Naive thymus-derived CD4-positive, alpha-beta T cell (primary cell): ENCODE results near the gene PCNX1. TPM values are rescaled to one million over a fixed set of nuclear protein-coding genes. Genes with fewer than 3 reads are reported as not detected.
A peak's percentile ranks its signal among the peaks of the same experiment; 100 is the strongest.

Experiments used
- ATAC-seq: fragments of 150-1000 bp; cut with Tn5 transposase; 2 replicates; pipeline ENCODE4 v1.10.0; 2021; ENCODE audit warnings: mild to moderate bottlenecking, moderate library complexity
- CTCF ChIA-PET: fragments of 350-600 bp; sonication (Branson Sonifier 250); formaldehyde crosslinking; loops from one replicate; lab custom pipeline; 2021; ENCODE audit warnings: antibody characterized with exemption; lab: Charles Lee
- POLR2A ChIA-PET: fragments of 350-600 bp; sonication (Branson Sonifier 250); formaldehyde crosslinking; loops from one replicate; lab custom pipeline; 2021; ENCODE audit warnings: antibody characterized with exemption, inconsistent platforms; lab: Charles Lee
- DNase-seq, 9 donors: peaks; one replicate each; pipeline versions ENCODE4 v3.0.0 to v3.0.0-alpha.2; 2020 to 2022; ENCODE audit warnings: mixed read lengths in 1 of 9
- H3K27ac ChIP-seq: one replicate; pipeline ENCODE4 v1.7.0; 2013; ENCODE audit warnings: mild to moderate bottlenecking, low read depth, low read length, moderate library complexity
- H3K27me3 ChIP-seq, 2 donors: one replicate each; pipeline ENCODE4 v1.7.0; 2013; ENCODE audit warnings: low read length in 2 of 2, mild to moderate bottlenecking in 2 of 2, moderate library complexity in 2 of 2; ENCODE audit not compliant: control insufficient read depth in 2 of 2, insufficient read depth in 2 of 2
- H3K36me3 ChIP-seq, 3 experiments: 1 replicate in 2 of 3; 2 replicates in 1 of 3; pipeline ENCODE4 v1.7.0; 2013; ENCODE audit warnings: low read length in 3 of 3, mild to moderate bottlenecking in 3 of 3, moderate library complexity in 1 of 3; ENCODE audit not compliant: insufficient read depth in 3 of 3, control insufficient read depth in 2 of 3
- H3K4me1 ChIP-seq, 2 donors: one replicate each; pipeline ENCODE4 v1.7.0; 2013; ENCODE audit warnings: low read length in 2 of 2, mild to moderate bottlenecking in 2 of 2, moderate library complexity in 1 of 2; ENCODE audit not compliant: control insufficient read depth in 2 of 2, insufficient read depth in 2 of 2
- H3K4me3 ChIP-seq: 2 replicates; pipeline ENCODE4 v1.7.0; 2013; ENCODE audit warnings: mild to moderate bottlenecking, low read length
- H3K9me3 ChIP-seq, 3 experiments: 1 replicate in 2 of 3; 2 replicates in 1 of 3; pipeline ENCODE4 v1.7.0; 2013; ENCODE audit warnings: low read length in 3 of 3; ENCODE audit not compliant: control insufficient read depth in 2 of 3
- H3K27ac Mint-ChIP-seq, 9 donors: one replicate each; pipeline ENCODE4 v1.8.0; 2020 to 2022; ENCODE audit warnings: mixed read lengths in 9 of 9, mild to moderate bottlenecking in 8 of 9, moderate library complexity in 5 of 9, inconsistent platforms in 2 of 9
- H3K27me3 Mint-ChIP-seq, 5 donors: one replicate each; pipeline ENCODE4 v1.8.0; 2021 to 2022; ENCODE audit warnings: mixed read lengths in 5 of 5, mild to moderate bottlenecking in 1 of 5
- H3K36me3 Mint-ChIP-seq, 5 donors: one replicate each; pipeline ENCODE4 v1.8.0; 2020 to 2022; ENCODE audit warnings: mixed read lengths in 5 of 5, mild to moderate bottlenecking in 3 of 5, inconsistent platforms in 1 of 5
- H3K4me1 Mint-ChIP-seq, 7 donors: one replicate each; pipeline ENCODE4 v1.8.0; 2020 to 2022; ENCODE audit warnings: mixed read lengths in 7 of 7, mild to moderate bottlenecking in 3 of 7, inconsistent platforms in 1 of 7
- H3K4me3 Mint-ChIP-seq, 10 donors: one replicate each; pipeline ENCODE4 v1.8.0; 2020 to 2022; ENCODE audit warnings: mild to moderate bottlenecking in 10 of 10, mixed read lengths in 10 of 10, moderate library complexity in 6 of 10, inconsistent platforms in 2 of 10
- H3K9me3 Mint-ChIP-seq, 11 donors: one replicate each; pipeline ENCODE4 v1.8.0; 2020 to 2022; ENCODE audit warnings: mixed read lengths in 11 of 11, mild to moderate bottlenecking in 4 of 11, inconsistent platforms in 1 of 11, moderate library complexity in 1 of 11
- intact Hi-C, 2 donors: fragments of 100-400 bp; cut with micrococcal nuclease; formaldehyde crosslinking; loops; one replicate each; pipeline ENCODE4 v1.15.1; 2023
- polyA plus RNA-seq, 2 donors: library from polyadenylated mRNA; unstranded; fragments of 300-500 nt; fragmentation: Illumina TruSeq; gene quantifications; one replicate each; pipeline ENCODE4 v1.2.3, GENCODE V29; 2021
- total RNA-seq, 6 experiments: library from RNA in 5 of 6; stranded (reverse) in 5 of 6; gene quantifications; 1 replicate in 5 of 6; 2 replicates in 1 of 6; pipeline ENCODE4 v1.2.3 and lab custom pipeline; 2021 to 2026

Gene PCNX1
- total and polyA plus RNA-seq, 7 experiments from 2014 or later: 11.2 to 114 (median 111) TPM

DNA sequence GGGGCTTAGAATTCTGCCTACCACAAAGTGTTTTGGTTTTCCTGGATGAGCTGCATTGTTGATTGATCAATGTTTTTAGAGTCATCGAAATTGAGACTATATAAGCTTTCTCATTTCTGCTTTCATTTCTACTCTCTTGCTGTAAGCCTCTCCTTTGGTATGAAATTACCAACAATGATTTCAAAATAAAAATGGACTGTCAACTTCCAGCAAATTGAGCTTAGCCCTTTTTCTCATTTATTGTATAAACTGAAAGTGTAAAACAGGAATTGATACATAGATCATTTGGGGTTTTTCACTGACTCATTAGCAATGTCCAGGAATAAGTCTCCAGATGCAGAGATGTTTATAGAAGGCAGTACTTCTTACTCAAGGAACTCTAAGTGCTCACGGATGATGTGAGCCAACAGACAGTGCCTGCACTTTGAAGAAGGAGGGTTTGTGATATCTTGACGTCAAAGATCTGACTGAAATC, 20.0 kb upstream of the PCNX1 start:
- Mint-ChIP-seq H3K9me3 (peaks cover 0 to 1% (median 0%) of the 10 kb centered on the region in 11 donors), H3K27me3 (no peaks in the 10 kb centered on the region), H3K4me1 (peaks cover 60 to 97% (median 76%) of the 10 kb centered on the region in 7 donors), H3K4me3 (peak overlapping the region; percentile 39 to 81 (median 70)), H3K36me3 (peaks cover 0 to 4% (median 0%) of the 10 kb centered on the region in 5 donors), H3K27ac (peak overlapping the region; percentile 53 to 91 (median 87))
- intact Hi-C loops: loop anchor here (1.0 to 5.0 kb wide), 4 partner anchors 8 to 65 kb away; partner anchors contain the start of gene PCNX1 (in 2 of the 2)
- Histone ChIP-seq H3K4me3 (peak overlapping the region; percentile 34), H3K4me1 (peaks cover 62 to 66% of the 10 kb centered on the region in 2 donors), H3K9me3 (no peaks in the 10 kb centered on the region), H3K27ac (peak overlapping the region; percentile 52), H3K36me3 (no peaks in the 10 kb centered on the region), H3K27me3 (no peaks in the 10 kb centered on the region)
- DNase-seq (peak in 1 of 9 donors; percentile 6), ATAC-seq (peak; percentile 49)
- POLR2A ChIA-PET: interaction anchor here (1.1 to 5.5 kb wide), 3 partner anchors 11 to 66 kb away, joined by 3 to 44 read pairs (median 8); partner anchors contain the start of gene PCNX1
- CTCF ChIA-PET: interaction anchor here (0.5 to 3.6 kb wide), 5 partner anchors 19 to 159 kb away, joined by 3 to 28 read pairs (median 3); partner anchors contain the start of gene PCNX1

DNA sequence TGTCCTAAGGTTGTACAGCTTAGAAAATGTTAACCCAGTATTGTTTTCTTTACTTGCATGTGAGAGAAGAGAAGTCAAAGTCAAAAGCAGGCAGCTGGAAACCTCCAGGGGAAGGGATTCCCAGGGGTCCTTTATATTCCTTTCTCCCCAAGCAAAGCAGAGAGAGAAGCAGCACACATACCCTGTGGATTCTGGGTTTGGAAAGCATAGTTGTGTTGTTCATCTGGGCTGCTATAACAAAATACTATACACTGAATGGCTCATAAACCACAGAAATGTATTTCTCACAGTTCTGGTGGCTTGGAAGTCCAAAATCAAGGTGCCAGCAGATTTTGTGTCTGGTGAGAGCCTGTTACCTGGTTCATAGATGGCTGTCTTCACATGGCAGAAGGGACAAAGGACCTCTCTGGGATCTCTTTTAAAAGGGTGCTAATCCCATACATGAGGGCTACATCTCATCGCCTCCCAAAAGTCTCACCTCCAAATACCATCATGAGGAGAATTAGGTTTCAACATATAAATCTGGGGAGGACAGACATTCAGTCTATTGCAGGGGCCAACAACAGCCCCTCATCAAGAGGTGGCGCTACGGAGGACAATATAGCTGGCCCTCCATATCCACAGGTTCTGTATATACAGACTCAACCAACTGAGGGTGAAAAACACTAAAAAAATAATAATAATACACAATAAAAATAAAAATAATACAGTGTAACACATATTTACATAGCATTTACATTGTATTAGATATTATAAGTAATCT, 19.3 kb upstream of the PCNX1 start:
- Histone ChIP-seq H3K27ac (peak overlapping the region; percentile 24), H3K4me1 (peaks cover 62 to 67% of the 10 kb centered on the region in 2 donors), H3K27me3 (no peaks in the 10 kb centered on the region), H3K4me3 (peak overlapping the region; percentile 34), H3K9me3 (no peaks in the 10 kb centered on the region), H3K36me3 (no peaks in the 10 kb centered on the region)
- peaks cover 0 to 1% (median 0%) of the 10 kb centered on the region in 11 donors for H3K9me3 Mint-ChIP-seq
- DNase-seq: no peak
- no peak for ATAC-seq
- ChIA-PET POLR2A (interaction anchor here (1.1 to 5.5 kb wide), 4 partner anchors 10 to 65 kb away, joined by 3 to 44 read pairs (median 6); partner anchors contain the start of gene PCNX1), CTCF (interaction anchor here (0.8 to 3.6 kb wide), 7 partner anchors 14 to 78 kb away, joined by 3 to 28 read pairs (median 3); partner anchors contain the start of gene PCNX1)
- peaks cover 61 to 97% (median 76%) of the 10 kb centered on the region in 7 donors for H3K4me1 Mint-ChIP-seq
- H3K4me3 Mint-ChIP-seq: peak overlapping the region in 9 of 10 donors; percentile 60 to 81 (median 70)
- peaks cover 0 to 5% (median 0%) of the 10 kb centered on the region in 5 donors for H3K36me3 Mint-ChIP-seq
- H3K27ac Mint-ChIP-seq: peak overlapping the region; percentile 53 to 91 (median 87)
- intact Hi-C loops: loop anchor here (1.0 to 5.0 kb wide), 4 partner anchors 7 to 66 kb away; partner anchors contain the start of gene PCNX1 (in 2 of the 2)
- H3K27me3 Mint-ChIP-seq: no peaks in the 10 kb centered on the region

DNA sequence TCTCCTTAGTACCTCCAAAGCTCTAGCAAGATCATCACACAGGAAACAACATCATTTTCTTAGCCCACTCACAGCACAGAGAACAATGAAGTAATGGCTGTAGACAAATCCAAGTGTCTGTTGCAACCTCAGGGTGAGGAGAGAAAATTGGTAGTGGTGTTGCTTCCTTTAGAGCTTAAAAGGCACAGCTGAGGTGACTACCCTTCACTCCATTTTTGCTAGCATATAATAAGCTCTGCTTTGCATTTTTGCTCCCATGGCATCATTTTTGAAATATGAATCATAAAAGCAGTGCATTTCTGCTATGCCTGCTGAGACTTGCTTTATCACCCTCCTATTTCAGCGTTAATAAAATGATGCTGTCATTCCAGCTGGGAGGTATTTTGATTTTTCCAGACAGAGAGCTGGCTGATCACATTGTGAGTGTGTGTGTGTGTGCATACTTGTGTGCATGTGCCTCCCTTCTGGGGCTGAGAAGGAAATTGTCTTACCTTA, 18.5 kb upstream of the PCNX1 start:
- no peaks in the 10 kb centered on the region for H3K9me3 ChIP-seq
- H3K4me3 ChIP-seq: no peak overlapping the region
- H3K27ac ChIP-seq: no peak overlapping the region
- Mint-ChIP-seq H3K27ac (peak overlapping the region in 6 of 9 donors; percentile 14 to 64 (median 52)), H3K4me3 (peak overlapping the region in 1 of 10 donors; percentile 56), H3K9me3 (peaks cover 0 to under 1% (median 0%) of the 10 kb centered on the region in 11 donors), H3K4me1 (peaks cover 61 to 97% (median 76%) of the 10 kb centered on the region in 7 donors), H3K27me3 (no peaks in the 10 kb centered on the region), H3K36me3 (peaks cover 0 to 4% (median 0%) of the 10 kb centered on the region in 5 donors)
- peak; percentile 61 for ATAC-seq
- ChIA-PET POLR2A (interaction anchor here (1.1 to 5.5 kb wide), 3 partner anchors 17 to 64 kb away, joined by 3 to 44 read pairs (median 4); partner anchors contain the start of gene PCNX1), CTCF (interaction anchor here (0.6 to 3.6 kb wide), 5 partner anchors 15 to 182 kb away, joined by 3 to 28 read pairs (median 4); partner anchors contain the start of gene PCNX1)
- H3K36me3 ChIP-seq: no peaks in the 10 kb centered on the region
- peaks cover 54 to 66% of the 10 kb centered on the region in 2 donors for H3K4me1 ChIP-seq
- intact Hi-C loops: loop anchor here (5.0 kb wide), 1 partner anchor 66 kb away; no protein-coding TSS in a partner anchor
- no peaks in the 10 kb centered on the region for H3K27me3 ChIP-seq
- DNase-seq: peak in 4 of 9 donors; percentile 27 to 37 (median 35)

- H3K27ac ChIP-seq: no peak overlapping the region
- intact Hi-C loops: loop anchor here (5.0 kb wide), 1 partner anchor 67 kb away; no protein-coding TSS in a partner anchor
- H3K36me3 Mint-ChIP-seq: peaks cover 0 to 4% (median 0%) of the 10 kb centered on the region in 5 donors
- H3K4me1 ChIP-seq: peaks cover 53 to 69% of the 10 kb centered on the region in 2 donors
- DNase-seq: no peak
- POLR2A ChIA-PET: interaction anchor here (1.1 to 5.5 kb wide), 3 partner anchors 16 to 63 kb away, joined by 3 to 44 read pairs (median 4); partner anchors contain the start of gene PCNX1
- H3K4me1 Mint-ChIP-seq: peaks cover 63 to 97% (median 76%) of the 10 kb centered on the region in 7 donors
- H3K27me3 ChIP-seq: no peaks in the 10 kb centered on the region
- ATAC-seq: no peak
- H3K36me3 ChIP-seq: no peaks in the 10 kb centered on the region
- peak overlapping the region in 3 of 9 donors; percentile 3 to 64 (median 22) for H3K27ac Mint-ChIP-seq
- H3K9me3 Mint-ChIP-seq: no peaks in the 10 kb centered on the region
- H3K4me3 Mint-ChIP-seq: peak overlapping the region in 1 of 10 donors; percentile 3
- H3K27me3 Mint-ChIP-seq: no peaks in the 10 kb centered on the region
- no peak overlapping the region for H3K4me3 ChIP-seq
- no peaks in the 10 kb centered on the region for H3K9me3 ChIP-seq
- CTCF ChIA-PET: no interaction called here
Observed at GRCh38 chr14:70889555-70889954, 17.7 kb upstream of the PCNX1 start.

DNA sequence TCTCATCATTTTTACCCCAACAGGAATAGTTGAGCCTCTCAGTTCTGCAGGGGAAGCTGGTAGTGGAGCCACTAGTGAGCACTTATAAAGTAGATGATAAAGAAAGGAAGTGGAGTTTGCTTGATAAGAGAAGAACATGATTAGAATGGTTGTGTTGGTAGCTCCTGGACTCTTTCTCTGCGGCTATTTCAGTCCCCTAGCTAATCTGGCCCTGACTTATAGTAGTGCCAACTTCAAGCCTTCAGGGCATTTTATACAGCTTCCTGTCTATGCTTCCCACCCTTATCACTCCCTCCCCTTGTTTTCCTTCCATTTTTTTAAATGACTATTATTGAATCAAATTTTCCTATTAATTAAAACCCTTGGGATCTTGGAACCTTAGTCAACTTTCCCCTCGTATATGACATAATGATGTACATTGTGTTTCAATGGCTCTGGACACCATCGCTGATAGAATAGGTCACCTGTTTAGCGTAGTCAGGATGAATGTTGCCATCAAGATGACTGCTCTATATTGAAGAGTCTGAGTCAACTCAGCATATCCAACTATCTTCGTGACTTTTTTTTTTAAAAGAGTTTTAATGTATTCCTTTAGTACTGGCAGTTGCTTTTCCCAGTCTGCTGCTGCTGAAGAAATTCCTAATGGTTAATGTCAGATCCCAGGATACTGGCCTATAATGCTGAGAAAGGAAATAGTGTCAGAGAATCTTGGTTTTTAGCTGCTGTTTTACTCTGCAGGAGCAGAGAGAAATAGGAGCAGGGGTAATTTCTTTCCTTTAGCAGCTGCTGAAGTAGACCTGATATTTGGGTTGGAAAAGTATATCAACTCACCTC, 16.2 kb upstream of the PCNX1 start:
- H3K4me1 Mint-ChIP-seq: peaks cover 60 to 93% (median 67%) of the 10 kb centered on the region in 7 donors
- Histone ChIP-seq H3K27ac (no peak overlapping the region), H3K27me3 (no peaks in the 10 kb centered on the region), H3K9me3 (no peaks in the 10 kb centered on the region), H3K4me3 (no peak overlapping the region), H3K36me3 (no peaks in the 10 kb centered on the region), H3K4me1 (peaks cover 43 to 61% of the 10 kb centered on the region in 2 donors)
- DNase-seq (no peak), ATAC-seq (no peak)
- no peak overlapping the region for H3K4me3 Mint-ChIP-seq
- ChIA-PET CTCF (interaction anchor here (1.1 kb wide), 1 partner anchor 17 kb away, joined by 3 read pairs; the partner anchor contains the start of gene PCNX1), POLR2A (interaction anchor here (0.6 to 7.2 kb wide), 3 partner anchors 14 to 178 kb away, joined by 3 to 56 read pairs (median 3); partner anchors contain the start of gene PCNX1)
- H3K9me3 Mint-ChIP-seq: no peaks in the 10 kb centered on the region
- no peaks in the 10 kb centered on the region for H3K27me3 Mint-ChIP-seq
- peaks cover 0 to 4% (median 0%) of the 10 kb centered on the region in 5 donors for H3K36me3 Mint-ChIP-seq
- intact Hi-C loops: loop anchor here in 1 of 2 donors (5.0 kb wide), 1 partner anchor 234 kb away; no protein-coding TSS in a partner anchor
- peak overlapping the region in 2 of 9 donors; percentile 21 to 52 for H3K27ac Mint-ChIP-seq
